ENCODE data around the gene CLK4. TPM values are rescaled to one million over a fixed set of nuclear protein-coding genes. Genes with fewer than 3 reads are reported as not detected.

CLK4 gene
- polyA plus RNA-seq, 4 donors, result 53.4 to 73.3 (median 69.8) TPM

DNA sequence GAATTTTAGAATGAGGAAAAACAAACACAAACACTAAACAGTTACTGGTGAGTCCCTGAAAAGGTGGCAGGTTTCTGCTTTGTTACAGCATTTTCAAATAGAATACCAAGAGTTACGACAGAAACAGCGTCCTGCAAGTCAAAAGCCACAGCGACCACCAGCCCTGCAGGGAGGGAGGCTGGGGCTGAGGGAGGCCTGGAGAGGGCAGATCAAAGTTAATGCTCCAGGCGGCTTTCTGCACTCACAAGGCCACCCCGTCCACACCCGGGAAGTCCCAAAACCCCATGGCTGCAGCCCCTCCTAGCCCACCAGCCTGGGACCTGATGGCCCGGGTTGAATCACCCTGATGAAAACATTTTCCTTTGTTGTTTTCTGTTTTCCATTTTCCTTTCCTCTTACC lies 65.9 kb downstream of the CLK4 start:
- DNase-seq (ENCODE audit: low read depth in 4 of 4, low spot score in 3 of 4), result no peak

- no peak for DNase-seq (ENCODE audit: low read depth in 4 of 4, low spot score in 3 of 4)
Observed at GRCh38 chr5:178557416-178557815, 69.4 kb downstream of the CLK4 start.

GRCh38 chr5:178555771-178556211 lies 71.1 kb downstream of the CLK4 start:
- no peak for DNase-seq (ENCODE audit: low read depth in 4 of 4, low spot score in 3 of 4)

- DNase-seq (ENCODE audit: low read depth in 4 of 4, low spot score in 3 of 4), result no peak
Observed at GRCh38 chr5:178555005-178555404, 71.8 kb downstream of the CLK4 start.

- no peak for DNase-seq (ENCODE audit: low read depth in 4 of 4, low spot score in 3 of 4)
Observed at GRCh38 chr5:178554311-178554710, 72.5 kb downstream of the CLK4 start.

- DNase-seq (ENCODE audit: low read depth in 4 of 4, low spot score in 3 of 4), result no peak
Observed at GRCh38 chr5:178553517-178553916, 73.3 kb downstream of the CLK4 start.

Other genes with a start within 250 kb of the CLK4 start
- 1 to 10 TPM; 5.7 to 8.2 (median 6.4) TPM for gene COL23A1, start 36.7 kb downstream of the CLK4 start, polyA plus RNA-seq (ENCODE audit: insufficient read length in 4 of 4)
- 10 to 100 TPM; 19.1 to 26.2 (median 24.8) TPM for gene ZNF354A, start 103.6 kb upstream of the CLK4 start, polyA plus RNA-seq (ENCODE audit: insufficient read length in 4 of 4)
- gene ZNF354B, start 232.9 kb upstream of the CLK4 start, polyA plus RNA-seq (ENCODE audit: insufficient read length in 4 of 4), result 10 to 100 TPM; 21.3 to 25.9 (median 23.3) TPM